ENCODE results near the gene DYNC1LI2. TPM values are rescaled to one million over a fixed set of nuclear protein-coding genes. Genes with fewer than 3 reads are reported as not detected.

The DYNC1LI2 gene
- total RNA-seq, 2 experiments from 2014 or later: 56.5 to 63.1 TPM

DNA sequence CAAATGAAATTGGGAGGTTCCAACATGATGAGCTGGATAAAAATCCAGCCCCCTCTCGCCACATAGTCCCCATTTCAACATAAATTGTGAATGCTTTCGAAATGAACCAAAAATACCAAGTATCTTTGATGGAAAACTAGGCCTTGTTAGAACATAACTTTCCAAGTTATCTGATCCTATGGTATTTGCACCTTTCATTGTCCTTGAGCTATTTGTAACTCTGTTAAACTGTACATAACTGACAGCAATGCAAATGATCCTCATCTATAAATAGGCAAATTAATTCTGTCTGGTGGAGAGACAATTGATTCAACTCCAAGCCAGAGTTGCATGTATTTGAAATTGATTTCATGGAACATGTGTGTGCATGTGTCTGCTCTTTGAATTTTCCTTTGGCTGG lies 73.1 kb downstream of the DYNC1LI2 start:
- no peak overlapping the region for H3K4me3 Mint-ChIP-seq
- ATAC-seq (no peak), DNase-seq (no peak)
- CTCF ChIA-PET: interaction anchor here (0.8 to 1.0 kb wide), 2 partner anchors 27 to 62 kb away, joined by 3 read pairs; no protein-coding TSS in a partner anchor
- H3K4me1 Mint-ChIP-seq (ENCODE audit: low read depth): no peaks in the 10 kb centered on the region
- H3K9me3 Mint-ChIP-seq (ENCODE audit: insufficient read depth): no peaks in the 10 kb centered on the region
- no peaks in the 10 kb centered on the region for H3K27me3 Mint-ChIP-seq (ENCODE audit: low read depth)
- no peaks in the 10 kb centered on the region for H3K36me3 Mint-ChIP-seq (ENCODE audit: low read depth)
- POLR2A ChIA-PET: no interaction called here
- H3K27ac Mint-ChIP-seq: no peak overlapping the region

DNA sequence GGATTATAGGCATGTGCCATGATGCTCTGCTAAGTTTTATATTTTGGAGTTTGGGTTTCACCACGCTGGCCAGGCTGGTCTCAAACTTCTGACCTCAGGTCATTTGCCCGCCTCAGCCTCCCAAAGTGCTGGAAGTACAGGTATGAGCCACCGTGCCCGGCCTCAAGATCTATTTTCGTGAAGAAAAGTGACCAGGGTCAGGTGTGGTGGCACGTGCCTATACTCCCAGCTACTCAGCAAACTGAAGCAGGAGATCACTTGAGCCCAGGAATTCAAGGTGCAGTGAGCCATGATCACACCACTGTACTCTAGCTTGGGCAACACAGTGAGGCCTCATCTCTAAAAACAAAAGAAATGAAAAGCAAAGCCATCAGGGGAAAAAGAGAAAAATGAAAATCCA lies 73.6 kb downstream of the DYNC1LI2 start:
- CTCF ChIA-PET: interaction anchor here (0.8 to 1.0 kb wide), 2 partner anchors 26 to 62 kb away, joined by 3 read pairs; no protein-coding TSS in a partner anchor
- Mint-ChIP-seq H3K36me3 (ENCODE audit: low read depth) (no peaks in the 10 kb centered on the region), H3K9me3 (ENCODE audit: insufficient read depth) (no peaks in the 10 kb centered on the region), H3K27me3 (ENCODE audit: low read depth) (no peaks in the 10 kb centered on the region), H3K27ac (no peak overlapping the region), H3K4me3 (no peak overlapping the region), H3K4me1 (ENCODE audit: low read depth) (no peaks in the 10 kb centered on the region)
- DNase-seq (no peak), ATAC-seq (no peak)
- POLR2A ChIA-PET: no interaction called here

DNA sequence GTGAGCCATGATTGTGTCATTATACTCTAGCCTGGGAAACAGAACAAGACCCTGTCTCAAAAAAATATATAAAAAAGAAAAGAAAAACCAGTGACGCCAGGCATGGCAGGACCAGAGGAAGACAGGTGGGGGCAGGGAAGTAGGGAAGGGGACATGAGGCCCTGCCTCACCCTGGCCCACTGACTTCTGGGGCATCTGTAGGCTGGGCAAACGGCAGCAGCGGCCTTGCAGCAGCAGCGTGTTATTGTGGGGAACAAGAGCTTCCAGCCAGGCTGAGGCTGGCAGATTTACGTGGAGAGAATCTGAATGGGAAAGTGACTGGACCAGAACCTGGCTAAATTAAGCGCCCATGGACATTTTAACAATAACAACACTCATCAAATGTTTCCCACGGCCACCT lies 74.2 kb downstream of the DYNC1LI2 start:
- POLR2A ChIA-PET: no interaction called here
- no peak for DNase-seq
- H3K4me1 Mint-ChIP-seq (ENCODE audit: low read depth): no peaks in the 10 kb centered on the region
- CTCF ChIA-PET: no interaction called here
- no peak overlapping the region for H3K4me3 Mint-ChIP-seq
- no peaks in the 10 kb centered on the region for H3K27me3 Mint-ChIP-seq (ENCODE audit: low read depth)
- no peak overlapping the region for H3K27ac Mint-ChIP-seq
- no peaks in the 10 kb centered on the region for H3K36me3 Mint-ChIP-seq (ENCODE audit: low read depth)
- ATAC-seq: no peak
- H3K9me3 Mint-ChIP-seq (ENCODE audit: insufficient read depth): no peaks in the 10 kb centered on the region

DNA sequence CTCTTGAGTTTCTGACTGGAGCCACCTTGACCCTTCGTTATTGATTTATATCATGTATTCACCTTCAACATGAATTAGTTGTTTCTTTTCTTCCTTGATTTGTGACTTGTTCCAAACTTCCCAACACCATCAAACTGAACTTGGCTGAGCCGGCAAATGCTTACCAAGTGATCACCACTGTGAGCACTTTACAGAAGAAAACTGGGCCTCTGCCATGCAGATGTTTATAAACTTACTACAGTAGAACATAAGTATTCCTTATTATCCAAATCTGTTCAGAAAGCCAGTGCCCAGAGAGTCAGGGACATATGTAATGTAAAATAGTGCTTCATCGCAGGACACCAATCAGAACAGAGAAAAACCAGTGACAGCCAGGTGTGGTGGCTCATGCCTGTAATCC lies 74.8 kb downstream of the DYNC1LI2 start:
- Mint-ChIP-seq H3K27ac (no peak overlapping the region), H3K27me3 (ENCODE audit: low read depth) (no peaks in the 10 kb centered on the region), H3K36me3 (ENCODE audit: low read depth) (no peaks in the 10 kb centered on the region), H3K9me3 (ENCODE audit: insufficient read depth) (no peaks in the 10 kb centered on the region), H3K4me1 (ENCODE audit: low read depth) (no peaks in the 10 kb centered on the region), H3K4me3 (no peak overlapping the region)
- DNase-seq: no peak
- ATAC-seq: no peak
- ChIA-PET CTCF (no interaction called here), POLR2A (no interaction called here)

DNA sequence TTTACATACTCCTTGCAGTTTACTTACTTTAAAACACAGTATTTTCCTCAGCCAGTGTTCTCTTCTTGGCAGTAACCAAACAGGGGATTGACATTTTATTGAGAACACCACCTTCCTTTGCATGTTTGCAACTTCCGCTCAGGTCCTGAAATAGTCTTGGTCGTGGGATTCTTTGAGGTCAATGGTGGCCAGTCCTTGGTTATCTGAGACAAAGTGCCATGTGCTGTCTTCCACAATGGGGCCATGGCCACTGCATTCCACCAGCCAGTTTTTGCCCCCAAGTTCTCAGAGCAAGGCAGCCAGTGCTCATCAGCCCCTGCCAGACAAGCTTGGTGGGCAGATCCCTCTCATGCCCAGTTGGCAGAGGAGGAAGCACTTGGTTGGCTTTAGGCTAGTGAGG lies 77.7 kb downstream of the DYNC1LI2 start:
- DNase-seq (no peak), ATAC-seq (no peak)
- Mint-ChIP-seq H3K36me3 (ENCODE audit: low read depth) (no peaks in the 10 kb centered on the region), H3K27ac (no peak overlapping the region), H3K27me3 (ENCODE audit: low read depth) (no peaks in the 10 kb centered on the region), H3K9me3 (ENCODE audit: insufficient read depth) (no peaks in the 10 kb centered on the region), H3K4me3 (no peak overlapping the region), H3K4me1 (ENCODE audit: low read depth) (no peaks in the 10 kb centered on the region)
- POLR2A ChIA-PET: interaction anchor here (1.0 kb wide), 1 partner anchor 50 kb away, joined by 3 read pairs; no protein-coding TSS in a partner anchor
- CTCF ChIA-PET: interaction anchor here (0.5 kb wide), 1 partner anchor 220 kb away, joined by 3 read pairs; no protein-coding TSS in a partner anchor

Other genes starting within 250 kb of the DYNC1LI2 start
- 1 to 10 TPM; 5.7 to 6.4 TPM for gene TK2, start 201.5 kb downstream of the DYNC1LI2 start, total RNA-seq
- 100 to 1,000 TPM; 137 to 139 TPM for gene CKLF, start 199.0 kb downstream of the DYNC1LI2 start, total RNA-seq
- 10 to 100 TPM; 13.6 to 15.0 TPM for gene CMTM1, start 185.2 kb downstream of the DYNC1LI2 start, total RNA-seq
- under 1 TPM; 0.68 to 0.82 TPM for gene CMTM2, start 172.1 kb downstream of the DYNC1LI2 start, total RNA-seq
- 100 to 1,000 TPM; 102 to 104 TPM for gene CMTM3, start 146.9 kb downstream of the DYNC1LI2 start, total RNA-seq
- 1 to 10 TPM; 1.2 TPM for gene CMTM4, start 54.9 kb downstream of the DYNC1LI2 start, total RNA-seq
- gene TERB1, start 50.0 kb upstream of the DYNC1LI2 start, total RNA-seq: not detected
- gene NAE1, start 79.4 kb upstream of the DYNC1LI2 start, total RNA-seq: 10 to 100 TPM; 77.3 to 84.1 TPM
- not detected for gene CA7, start 92.8 kb upstream of the DYNC1LI2 start, total RNA-seq
- gene PDP2, start 128.9 kb upstream of the DYNC1LI2 start, total RNA-seq: 10 to 100 TPM; 24.2 to 26.9 TPM
- not detected for gene CDH16, start 167.3 kb upstream of the DYNC1LI2 start, total RNA-seq
- under 1 TPM in 1 of 2 experiments, not detected in 1; 0.34 TPM for gene RRAD, start 173.9 kb upstream of the DYNC1LI2 start, total RNA-seq
- gene CIAO2B, start 182.8 kb upstream of the DYNC1LI2 start, total RNA-seq: 100 to 1,000 TPM; 115 to 126 TPM
- gene CES2, start 183.9 kb upstream of the DYNC1LI2 start, total RNA-seq: 10 to 100 TPM; 29.7 to 34.0 TPM
- 1 to 10 TPM; 2.4 to 4.3 TPM for gene CES3, start 209.7 kb upstream of the DYNC1LI2 start, total RNA-seq
- 10 to 100 TPM; 10.5 to 12.0 TPM for gene CES4A, start 237.0 kb upstream of the DYNC1LI2 start, total RNA-seq